ENCODE results near the gene RAB15.

RAB15 gene

GRCh38 chr14:64927031-64927430, 45.1 kb downstream of the RAB15 start:
- Histone ChIP-seq H3F3A (ENCODE audit: insufficient read depth, low read length) (peaks cover 14% of the 10 kb centered on the region), H3K36me3 (replicated peaks; ENCODE audit: insufficient read depth, low read length) (no peaks in the 10 kb centered on the region), H3K79me2 (ENCODE audit: low read length) (peaks cover 27% of the 10 kb centered on the region), H3K27ac (ENCODE audit: low read length) (no peak overlapping the region), H3K9ac (ENCODE audit: low read length) (no peak overlapping the region), H3K4me1 (ENCODE audit: low read length) (peaks cover 26% of the 10 kb centered on the region), H3K9me3 (replicated peaks; ENCODE audit: insufficient read depth, low read length) (no peaks in the 10 kb centered on the region), H4K20me1 (ENCODE audit: insufficient read depth, low read length) (no peaks in the 10 kb centered on the region), H3K4me3 (ENCODE audit: low read length) (no peak overlapping the region), H3K9me2 (replicated peaks; ENCODE audit: insufficient read depth, low read length) (no peaks in the 10 kb centered on the region), H3K4me2 (ENCODE audit: low read depth, low read length) (no peak overlapping the region), H3K27me3 (replicated peaks; ENCODE audit: insufficient read depth, low read length) (no peaks in the 10 kb centered on the region), H2AFZ (ENCODE audit: low read length) (no peak overlapping the region)
- DNase-seq = no peak
- TF ChIP-seq EZH2 (optimal IDR thresholded peaks at IDR 0.05; ENCODE audit: low read depth, low read length) (no peak), CTCF (IDR thresholded peaks at IDR 0.05; ENCODE audit: low read length) (no peak), EZH2phosphoT487 (IDR thresholded peaks at IDR 0.05; ENCODE audit: low read length) (no peak)

GRCh38 chr14:64926398-64926995, 45.6 kb downstream of the RAB15 start:
- DNase-seq = no peak
- Histone ChIP-seq H3K36me3 (replicated peaks; ENCODE audit: insufficient read depth, low read length) (no peaks in the 10 kb centered on the region), H4K20me1 (ENCODE audit: insufficient read depth, low read length) (no peaks in the 10 kb centered on the region), H3K9ac (ENCODE audit: low read length) (no peak overlapping the region), H3K4me1 (ENCODE audit: low read length) (peaks cover 26% of the 10 kb centered on the region), H3K4me3 (ENCODE audit: low read length) (no peak overlapping the region), H3F3A (ENCODE audit: insufficient read depth, low read length) (peaks cover 14% of the 10 kb centered on the region), H2AFZ (ENCODE audit: low read length) (no peak overlapping the region), H3K9me2 (replicated peaks; ENCODE audit: insufficient read depth, low read length) (no peaks in the 10 kb centered on the region), H3K27me3 (replicated peaks; ENCODE audit: insufficient read depth, low read length) (no peaks in the 10 kb centered on the region), H3K4me2 (ENCODE audit: low read depth, low read length) (no peak overlapping the region), H3K27ac (ENCODE audit: low read length) (no peak overlapping the region), H3K9me3 (replicated peaks; ENCODE audit: insufficient read depth, low read length) (no peaks in the 10 kb centered on the region), H3K79me2 (ENCODE audit: low read length) (peaks cover 32% of the 10 kb centered on the region)
- TF ChIP-seq EZH2 (optimal IDR thresholded peaks at IDR 0.05; ENCODE audit: low read depth, low read length) = no peak
- no peak for TF ChIP-seq CTCF (IDR thresholded peaks at IDR 0.05; ENCODE audit: low read length)
- no peak for TF ChIP-seq EZH2phosphoT487 (IDR thresholded peaks at IDR 0.05; ENCODE audit: low read length)

GRCh38 chr14:64923015-64923414, 49.1 kb downstream of the RAB15 start:
- no peak overlapping the region for H3K27ac ChIP-seq (ENCODE audit: low read length)
- H3K36me3 ChIP-seq (replicated peaks; ENCODE audit: insufficient read depth, low read length) = no peaks in the 10 kb centered on the region
- H3K9ac ChIP-seq (ENCODE audit: low read length) = no peak overlapping the region
- DNase-seq = no peak
- no peak overlapping the region for H3K4me3 ChIP-seq (ENCODE audit: low read length)
- H3K9me2 ChIP-seq (replicated peaks; ENCODE audit: insufficient read depth, low read length) = no peaks in the 10 kb centered on the region
- no peak overlapping the region for H2AFZ ChIP-seq (ENCODE audit: low read length)
- H3K4me2 ChIP-seq (ENCODE audit: low read depth, low read length) = no peak overlapping the region
- peaks cover 47% of the 10 kb centered on the region for H3K79me2 ChIP-seq (ENCODE audit: low read length)
- H3K9me3 ChIP-seq (replicated peaks; ENCODE audit: insufficient read depth, low read length) = no peaks in the 10 kb centered on the region
- peaks cover 7% of the 10 kb centered on the region; the same call in 1 of the 2 replicates for H3K4me1 ChIP-seq (ENCODE audit: low read length)
- H4K20me1 ChIP-seq (ENCODE audit: insufficient read depth, low read length) = no peaks in the 10 kb centered on the region
- no peak for TF ChIP-seq EZH2phosphoT487 (IDR thresholded peaks at IDR 0.05; ENCODE audit: low read length)
- TF ChIP-seq EZH2 (optimal IDR thresholded peaks at IDR 0.05; ENCODE audit: low read depth, low read length) = no peak
- TF ChIP-seq CTCF (IDR thresholded peaks at IDR 0.05; ENCODE audit: low read length) = no peak
- H3K27me3 ChIP-seq (replicated peaks; ENCODE audit: insufficient read depth, low read length) = no peaks in the 10 kb centered on the region
- peaks cover 3% of the 10 kb centered on the region for H3F3A ChIP-seq (ENCODE audit: insufficient read depth, low read length)
